ENCODE data around the gene DEFB112.

Gene DEFB112

DNA sequence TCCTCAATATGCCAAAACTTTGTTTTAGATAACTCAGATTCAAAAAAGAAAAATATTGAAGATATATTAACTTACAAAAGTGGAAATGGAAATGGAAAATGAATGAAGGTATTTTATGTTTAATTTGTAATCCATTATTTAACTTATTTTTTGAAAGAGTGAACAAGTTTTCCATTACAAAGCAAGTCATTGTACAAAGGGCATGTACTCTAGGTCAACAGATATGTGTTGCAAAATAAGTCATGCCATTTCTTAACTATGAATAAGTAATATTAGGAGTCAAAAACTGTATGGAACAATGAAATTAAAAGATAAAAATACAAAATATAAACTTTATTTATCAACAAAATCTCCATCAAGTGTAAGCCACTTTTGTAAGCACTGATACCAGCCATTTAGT, 54.5 kb downstream of the DEFB112 start:
- CTCF ChIA-PET, result no interaction called here
- no peak for TF ChIP-seq SUZ12 (IDR thresholded peaks at IDR 0.05)
- TF ChIP-seq ELF4 (IDR thresholded peaks at IDR 0.05), result no peak
- no peak for TF ChIP-seq CTBP1 (IDR thresholded peaks at IDR 0.05; ENCODE audit: borderline replicate concordance)
- TF ChIP-seq ZNF384 (IDR thresholded peaks at IDR 0.05), result no peak
- no peak for TF ChIP-seq SP1 (IDR thresholded peaks at IDR 0.05)
- TF ChIP-seq LEF1 (IDR thresholded peaks at IDR 0.05; ENCODE audit: borderline replicate concordance), result no peak
- no peak for DNase-seq (ENCODE audit: extremely low spot score)
- POLR2A ChIA-PET, result no interaction called here

Measured in HEK293T (cell line).